GM21528 (cell line): ENCODE measurements around the gene CRABP2.

Experiments
- ATAC-seq: cut with Tn5 transposase; IDR thresholded peaks from one replicate; pipeline ENCODE4 v1.9.1; 2021; ENCODE audit warnings: mild to moderate bottlenecking, moderate library complexity; ENCODE audit not compliant: unreplicated experiment, low FRiP score

CRABP2 gene

GRCh38 chr1:156692925-156693847, 12.2 kb downstream of the CRABP2 start:
- ATAC-seq = no peak

- no peak for ATAC-seq
Measured at GRCh38 chr1:156692441-156692924, 12.9 kb downstream of the CRABP2 start.

- no peak for ATAC-seq
Measured at GRCh38 chr1:156691665-156692440, 13.5 kb downstream of the CRABP2 start.

DNA sequence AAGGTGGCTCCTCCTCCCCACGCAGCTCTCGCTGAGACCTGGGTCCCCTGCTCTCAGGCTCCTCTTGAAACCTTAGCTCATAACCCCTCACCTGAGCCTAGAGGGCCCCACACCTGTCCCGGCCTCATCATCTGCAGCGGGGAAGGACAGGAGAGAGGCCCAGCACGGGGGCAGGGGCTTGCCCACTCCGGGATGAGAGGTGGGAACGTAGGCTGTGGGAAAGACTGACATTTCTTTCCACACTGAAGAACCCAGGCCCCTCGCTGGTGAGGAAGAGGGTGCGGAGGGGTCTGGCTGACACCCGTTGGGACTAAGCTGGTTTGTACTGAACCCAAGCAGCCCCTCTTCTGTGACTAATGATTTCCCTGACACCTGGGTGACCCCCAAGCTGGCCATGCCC, 14.2 kb downstream of the CRABP2 start:
- no peak for ATAC-seq

GRCh38 chr1:156690675-156691036, 14.7 kb downstream of the CRABP2 start:
- ATAC-seq = no peak

DNA sequence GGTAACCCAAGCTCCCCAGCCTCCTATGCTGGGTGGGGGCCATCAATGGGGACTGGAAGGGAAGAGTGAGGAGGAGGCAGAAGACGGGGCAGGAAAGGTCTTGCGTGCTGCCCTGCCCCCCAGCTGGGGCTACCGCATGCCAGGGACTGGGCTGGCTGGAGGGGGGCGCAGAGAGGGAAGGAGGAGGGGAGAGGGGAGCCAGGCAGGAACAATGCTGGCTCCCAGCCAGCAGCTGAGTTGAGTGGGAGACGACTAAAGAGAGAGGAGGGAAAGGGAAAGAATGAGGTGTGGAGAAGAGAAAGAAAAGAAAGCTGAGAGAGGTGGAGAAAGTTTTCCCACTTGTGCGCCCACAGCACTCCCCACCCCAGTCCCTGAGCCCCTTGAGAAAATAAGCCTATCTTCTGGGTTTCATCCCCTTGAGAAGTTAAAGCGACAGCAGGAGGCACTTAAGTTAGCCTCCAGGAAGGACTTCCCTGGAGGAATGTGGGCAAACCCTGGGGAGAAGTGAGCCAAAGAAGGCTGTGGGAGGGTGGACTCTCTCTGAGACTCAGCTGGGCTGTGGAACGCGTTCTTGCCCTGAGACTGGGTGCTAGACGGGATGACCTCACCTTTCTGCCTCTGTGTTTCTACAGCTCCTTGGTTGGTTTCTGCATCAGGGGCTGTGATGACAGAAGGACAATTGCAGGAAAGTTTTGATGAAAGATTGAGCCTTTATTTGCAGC, 15.3 kb downstream of the CRABP2 start:
- ATAC-seq = no peak

DNA sequence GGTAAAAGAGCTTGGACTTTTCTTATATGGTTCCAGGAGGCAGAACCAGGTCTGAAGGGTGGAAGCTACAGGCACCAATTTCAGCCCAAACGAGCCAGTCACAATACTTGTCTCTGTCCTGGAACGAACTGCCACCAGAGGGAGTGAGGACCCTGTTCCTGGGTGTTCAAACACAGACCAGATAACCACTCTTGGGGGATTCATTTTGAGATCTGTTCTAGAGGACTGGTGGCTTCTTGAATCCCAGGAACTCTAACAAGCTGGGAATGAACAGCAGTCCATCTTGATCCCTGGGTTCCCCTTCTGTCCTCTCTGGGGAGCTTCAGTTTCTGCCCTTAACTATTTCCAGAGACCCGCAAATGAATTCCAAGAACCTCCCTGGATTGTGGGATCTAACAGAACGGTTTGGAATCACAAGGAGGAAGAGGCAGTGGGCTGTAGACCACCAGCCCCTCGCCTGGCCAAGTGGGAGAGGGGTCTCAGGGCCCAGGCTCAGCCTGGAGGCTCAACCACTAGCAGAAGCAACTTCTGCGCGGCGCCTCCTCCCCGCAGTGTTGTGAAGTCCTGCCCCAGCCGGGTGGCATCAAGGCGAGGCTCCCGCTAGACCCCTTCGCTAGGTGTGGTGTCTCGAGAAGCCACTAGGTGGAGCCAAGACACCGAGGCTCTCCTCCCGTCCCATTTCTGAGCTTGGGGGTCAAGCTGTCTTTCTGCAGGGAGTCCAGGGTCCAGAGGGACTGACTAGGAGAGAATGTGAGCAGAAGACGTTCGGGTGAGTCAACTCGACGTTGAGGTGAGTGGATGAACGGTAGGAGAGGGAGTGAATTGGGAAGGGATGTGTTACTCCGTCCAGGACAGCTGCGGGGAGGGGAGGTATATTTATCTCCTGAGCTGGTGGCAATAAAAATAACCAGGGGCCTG, 16.1 kb downstream of the CRABP2 start:
- no peak for ATAC-seq

DNA sequence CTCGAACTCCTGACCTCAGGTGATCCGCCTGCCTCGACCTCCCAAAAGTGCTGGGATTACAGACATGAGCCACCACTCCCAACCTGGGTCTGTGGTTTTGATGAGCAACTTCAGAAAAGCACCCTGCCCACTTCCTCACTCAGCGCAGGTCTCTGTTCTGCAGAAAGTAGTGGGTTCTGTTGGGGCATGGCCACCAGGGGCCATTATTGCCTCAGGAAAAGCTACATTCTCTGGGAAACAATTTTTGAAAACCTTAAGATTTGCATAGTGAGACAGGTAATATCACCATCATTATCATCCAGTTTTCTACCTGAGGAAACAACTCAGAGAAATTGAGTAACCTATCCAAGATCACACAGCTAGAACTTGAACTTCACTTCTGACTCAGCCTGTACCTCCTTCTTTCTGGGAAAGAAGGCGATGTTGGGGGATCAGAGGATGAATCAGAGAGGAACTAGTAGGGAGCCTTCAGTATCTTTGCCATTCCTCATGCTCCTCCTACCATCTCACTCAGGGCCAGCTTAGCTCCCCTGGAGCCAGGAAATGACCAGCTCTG, 21.1 kb downstream of the CRABP2 start:
- no peak for ATAC-seq

GRCh38 chr1:156682166-156682890, 23.1 kb downstream of the CRABP2 start:
- ATAC-seq = no peak

- no peak for ATAC-seq
Measured at GRCh38 chr1:156681196-156681960, 24.0 kb downstream of the CRABP2 start.

DNA sequence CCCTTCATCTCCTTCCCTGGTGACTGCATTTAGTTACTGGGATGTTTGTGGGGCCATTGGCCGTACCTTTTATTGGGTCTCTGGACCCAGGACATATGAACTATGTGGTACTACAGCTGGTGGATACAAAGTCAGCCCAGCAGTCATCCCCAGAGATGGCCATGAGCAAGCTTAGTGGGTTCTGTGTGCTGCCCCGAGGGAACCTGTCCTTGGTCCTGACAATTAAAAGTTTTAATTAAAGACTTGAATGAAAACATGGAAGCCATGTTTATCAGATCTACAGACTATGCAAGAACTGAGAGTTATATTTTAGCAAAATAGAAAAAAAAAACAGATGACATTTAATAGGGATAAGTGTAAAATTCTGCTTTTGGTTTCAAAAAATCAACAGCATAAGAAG, 25.3 kb downstream of the CRABP2 start:
- no peak for ATAC-seq

GRCh38 chr1:156677616-156678596, 27.5 kb downstream of the CRABP2 start:
- no peak for ATAC-seq

GRCh38 chr1:156676820-156677615, 28.4 kb downstream of the CRABP2 start, which contains the start of gene NES:
Gene NES, minus strand, starts transcription at chr1:156677407. Its CDS starts 143 bp downstream, at chr1:156677264.
- no peak for ATAC-seq

DNA sequence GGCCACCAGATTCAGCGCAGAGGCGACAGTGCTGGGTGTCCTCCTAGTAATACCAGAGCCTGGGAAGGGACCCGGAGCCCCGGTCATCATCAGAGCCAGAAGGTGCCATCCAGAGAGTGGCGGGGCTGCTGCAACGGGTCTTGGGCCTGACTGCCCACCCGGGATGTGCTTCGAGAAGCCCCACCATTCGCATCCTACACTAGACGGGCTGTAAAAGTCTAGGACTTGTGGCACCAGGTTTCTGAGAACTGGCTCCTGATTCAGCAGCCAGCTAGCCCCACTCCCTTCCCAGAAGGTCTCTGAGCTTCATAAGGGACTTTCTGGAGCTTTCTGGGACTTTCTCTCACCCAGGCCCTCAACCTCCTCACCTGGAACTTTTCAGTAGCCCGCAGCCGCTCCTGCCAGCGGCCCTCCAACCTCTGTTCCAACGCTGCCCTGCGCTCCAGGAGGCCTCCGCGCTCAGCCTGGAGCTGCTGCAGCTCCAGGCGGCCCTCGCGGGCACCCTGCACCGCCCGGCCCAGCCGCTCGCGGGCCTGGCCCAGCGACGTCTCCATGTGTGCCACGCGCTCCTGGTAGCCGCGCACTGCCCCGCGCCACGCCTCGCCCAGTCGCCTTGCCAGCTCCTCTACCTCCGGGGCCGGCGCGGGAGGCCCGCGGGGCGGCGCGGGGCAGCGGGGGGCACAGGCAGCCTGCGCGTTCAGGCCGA, 29.1 kb downstream of the CRABP2 start:
- ATAC-seq = no peak
